NB4 (cell line): ENCODE results near the gene TOPORS.

Source experiments
- CTCF ChIP-seq: IDR thresholded peaks from one replicate; pipeline ENCODE4 v1.5.1; 2012; ENCODE audit warnings: low read depth, low read length
- MAX ChIP-seq: IDR thresholded peaks from 2 replicates; pipeline ENCODE4 v1.6.1; 2011; ENCODE audit warnings: low read depth, low read length
- MYC ChIP-seq: IDR thresholded peaks from 2 replicates; pipeline ENCODE4 v1.6.1; 2011; ENCODE audit warnings: low read depth, low read length
- POLR2A ChIP-seq: IDR thresholded peaks from 2 replicates; pipeline ENCODE4 v1.6.1; 2011; ENCODE audit warnings: mild to moderate bottlenecking; ENCODE audit not compliant: insufficient read length; ENCODE audit errors: extremely low read depth

- TF ChIP-seq CTCF (no peak), POLR2A (no peak), MAX (no peak), MYC (no peak)
Observed at GRCh38 chr9:32554591-32554990, 2.2 kb upstream of the TOPORS start.
